Measurements from ENCODE around the gene DNAJC18. TPM values are rescaled to one million over a fixed set of nuclear protein-coding genes. Genes with fewer than 3 reads are reported as not detected.

DNAJC18 gene
- total and polyA plus RNA-seq, 8 donors = 1.1 to 5.8 (median 1.9) TPM

GRCh38 chr5:139474890-139475791 lies 35.8 kb upstream of the DNAJC18 start:
- H3K27ac ChIP-seq = no peak overlapping the region
- FAIRE-seq (no peak), DNase-seq (peak in 1 of 6 donors; percentile 16), ATAC-seq (peak in 3 of 4 donors; percentile 45 to 67 (median 56))
- H3K4me1 ChIP-seq = no peaks in the 10 kb centered on the region
- H3K27me3 ChIP-seq = no peaks in the 10 kb centered on the region
- 60% methylated on average over 13 of the region's 13 CpGs for WGBS, 2 donors
- no peaks in the 10 kb centered on the region for H3K9me3 ChIP-seq
- no peaks in the 10 kb centered on the region for H3K36me3 ChIP-seq
- intact Hi-C loops (cut with DNase I) = no loop called here
- no peak for TF ChIP-seq CTCF (IDR thresholded peaks at IDR 0.05)
- H3K4me3 ChIP-seq = no peak overlapping the region

DNA sequence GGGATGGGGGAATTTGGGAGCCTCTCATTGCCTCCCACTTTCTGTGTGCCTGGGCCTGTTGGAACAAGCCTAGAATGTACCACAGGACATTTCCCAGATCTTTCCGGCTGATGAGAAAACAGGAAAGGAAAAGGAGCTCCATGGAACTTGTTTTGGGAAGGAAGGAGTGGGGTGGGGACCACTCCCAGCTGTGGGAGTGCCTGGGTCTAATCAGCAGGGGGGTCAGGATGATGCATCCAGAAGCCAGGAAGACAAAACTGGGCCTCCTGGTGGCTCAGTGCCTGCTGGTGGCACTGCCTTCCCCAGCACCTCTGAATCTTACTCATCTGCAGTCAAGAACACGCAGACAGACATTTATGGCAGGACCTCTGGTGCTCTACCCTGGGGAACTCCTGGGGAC lies 34.2 kb upstream of the DNAJC18 start:
- no peak overlapping the region for H3K4me3 ChIP-seq
- no peaks in the 10 kb centered on the region for H3K4me1 ChIP-seq
- DNase-seq (no peak), ATAC-seq (no peak), FAIRE-seq (no peak)
- TF ChIP-seq CTCF (IDR thresholded peaks at IDR 0.05) = no peak
- no peak overlapping the region for H3K27ac ChIP-seq
- H3K36me3 ChIP-seq = no peaks in the 10 kb centered on the region
- WGBS, 2 donors = 81 to 91% methylated on average over 2 of the region's 2 CpGs
- H3K9me3 ChIP-seq = no peaks in the 10 kb centered on the region
- intact Hi-C loops (cut with DNase I) = no loop called here
- no peaks in the 10 kb centered on the region for H3K27me3 ChIP-seq

DNA sequence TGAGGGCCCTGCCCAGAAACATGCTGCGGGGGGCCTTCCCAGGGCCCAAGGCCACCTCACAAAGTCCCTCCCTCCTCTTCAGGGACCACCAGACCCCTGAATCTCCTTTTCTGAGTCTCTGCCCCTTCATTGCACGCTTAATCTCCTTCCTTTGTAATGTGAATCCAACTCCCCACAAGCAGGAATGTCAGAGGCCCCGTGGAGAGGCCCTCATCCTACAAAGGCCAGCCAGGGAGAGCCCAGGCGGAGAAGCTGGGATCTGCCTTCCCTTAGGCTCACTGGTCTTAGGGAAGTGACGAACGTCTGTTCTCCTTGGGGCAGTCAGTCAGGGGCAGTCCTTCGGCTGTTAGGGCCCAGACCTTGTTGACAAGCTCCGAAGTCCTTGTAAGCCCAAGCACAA lies 33.8 kb upstream of the DNAJC18 start:
- no peak for FAIRE-seq
- no peak for TF ChIP-seq CTCF (IDR thresholded peaks at IDR 0.05)
- no peaks in the 10 kb centered on the region for H3K27me3 ChIP-seq
- H3K4me3 ChIP-seq = no peak overlapping the region
- no peaks in the 10 kb centered on the region for H3K9me3 ChIP-seq
- 75 to 80% methylated on average over 8 of the region's 8 CpGs for WGBS, 2 donors
- H3K4me1 ChIP-seq = no peaks in the 10 kb centered on the region
- H3K36me3 ChIP-seq = no peaks in the 10 kb centered on the region
- no peak for ATAC-seq
- DNase-seq = no peak
- no peak overlapping the region for H3K27ac ChIP-seq
- intact Hi-C loops (cut with DNase I) = no loop called here

GRCh38 chr5:139472386-139473030 lies 33.2 kb upstream of the DNAJC18 start:
- no peaks in the 10 kb centered on the region for H3K9me3 ChIP-seq
- H3K27ac ChIP-seq = no peak overlapping the region
- H3K27me3 ChIP-seq = no peaks in the 10 kb centered on the region
- H3K4me1 ChIP-seq = no peaks in the 10 kb centered on the region
- WGBS, 2 donors = 82 to 86% methylated on average over 15 of the region's 15 CpGs
- H3K36me3 ChIP-seq = no peaks in the 10 kb centered on the region
- ATAC-seq (no peak), FAIRE-seq (no peak), DNase-seq (no peak)
- H3K4me3 ChIP-seq = no peak overlapping the region
- TF ChIP-seq CTCF (IDR thresholded peaks at IDR 0.05) = no peak
- intact Hi-C loops (cut with DNase I) = no loop called here
